ENCODE data around the gene COL17A1.

The COL17A1 gene

GRCh38 chr10:104098358-104098925 is 12.8 kb upstream of the COL17A1 start:
- no peak for DNase-seq (ENCODE audit: low read depth, low spot score)

DNA sequence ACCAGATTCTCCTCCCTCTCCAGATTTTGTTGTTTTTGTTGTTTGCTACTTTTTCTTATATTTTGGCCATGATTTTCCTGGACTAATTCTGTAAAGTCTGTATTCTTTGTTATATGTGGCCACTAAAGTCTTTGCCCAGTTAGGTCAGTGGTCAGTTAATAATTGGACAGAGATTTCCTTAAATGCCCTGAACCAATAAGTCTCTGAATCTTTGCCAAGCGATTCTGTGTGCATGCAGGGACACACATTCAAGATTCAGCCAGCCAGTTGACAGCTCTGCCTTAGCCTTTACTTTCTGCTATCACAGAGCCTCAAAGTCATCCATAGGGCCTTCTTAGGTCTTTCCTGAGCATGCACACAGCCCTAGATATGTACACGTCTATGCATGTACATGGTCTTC is 11.0 kb upstream of the COL17A1 start:
- DNase-seq (ENCODE audit: low read depth, low spot score) = no peak

GRCh38 chr10:104092749-104093148 is 7.1 kb upstream of the COL17A1 start:
- no peak for DNase-seq (ENCODE audit: low read depth, low spot score)

GRCh38 chr10:104090611-104091010 is 4.9 kb upstream of the COL17A1 start:
- no peak for DNase-seq (ENCODE audit: low read depth, low spot score)

- DNase-seq (ENCODE audit: low read depth, low spot score) = no peak
Measured at GRCh38 chr10:104089621-104090020, 3.9 kb upstream of the COL17A1 start.

- DNase-seq (ENCODE audit: low read depth, low spot score) = no peak
Measured at GRCh38 chr10:104088239-104088638, 2.6 kb upstream of the COL17A1 start.

DNA sequence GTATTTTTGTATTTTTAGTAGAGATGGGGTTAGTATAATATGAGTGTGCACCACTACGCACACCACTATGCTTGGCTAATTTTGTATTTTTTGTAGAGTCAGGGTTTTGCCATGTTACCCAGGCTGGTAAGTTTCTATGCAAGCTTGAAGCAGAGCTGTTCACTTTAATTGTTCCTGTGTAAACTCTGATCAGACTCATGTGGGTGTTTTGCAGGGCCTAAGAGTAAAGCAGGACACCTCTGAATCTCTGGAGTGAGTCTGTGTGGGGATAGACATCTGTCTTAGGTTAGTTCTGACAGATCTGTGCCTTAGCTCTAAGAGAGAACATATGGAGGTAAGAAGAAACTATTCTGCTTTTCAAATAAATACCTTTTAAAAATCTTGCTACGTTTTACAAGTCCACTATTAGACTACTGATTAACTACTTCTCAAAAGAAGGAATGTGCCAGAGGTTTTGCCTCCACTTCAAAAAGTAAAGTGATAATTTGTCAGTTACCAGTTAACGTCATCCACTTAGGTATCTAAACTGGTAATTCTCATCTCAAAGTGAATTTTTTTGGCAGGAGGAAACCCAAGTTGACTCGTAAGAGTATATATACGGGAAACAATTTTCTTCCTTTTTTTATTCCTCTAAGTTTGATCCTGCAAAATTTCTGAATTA is 1.1 kb downstream of the COL17A1 start:
- no peak for DNase-seq (ENCODE audit: low read depth, low spot score)

DNA sequence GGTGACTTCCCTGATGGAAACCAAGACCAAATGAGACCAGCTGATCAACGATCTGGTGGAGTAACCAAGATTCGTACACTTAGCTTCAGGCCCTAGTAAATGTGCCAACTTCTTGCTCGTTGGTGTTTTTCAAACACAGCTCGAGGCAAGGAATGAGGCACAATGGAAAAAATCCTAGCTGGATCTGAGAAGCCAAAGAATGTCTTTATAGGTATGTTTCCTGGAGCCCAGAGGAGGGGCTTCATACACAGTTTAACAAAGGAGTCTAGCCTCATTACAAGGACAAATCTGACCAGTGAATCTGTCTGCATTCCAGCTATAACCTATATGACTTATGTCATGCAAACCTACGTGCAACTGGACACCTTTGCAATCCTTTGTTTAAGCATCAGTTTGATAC is 3.7 kb downstream of the COL17A1 start:
- no peak for DNase-seq (ENCODE audit: low read depth, low spot score)

DNA sequence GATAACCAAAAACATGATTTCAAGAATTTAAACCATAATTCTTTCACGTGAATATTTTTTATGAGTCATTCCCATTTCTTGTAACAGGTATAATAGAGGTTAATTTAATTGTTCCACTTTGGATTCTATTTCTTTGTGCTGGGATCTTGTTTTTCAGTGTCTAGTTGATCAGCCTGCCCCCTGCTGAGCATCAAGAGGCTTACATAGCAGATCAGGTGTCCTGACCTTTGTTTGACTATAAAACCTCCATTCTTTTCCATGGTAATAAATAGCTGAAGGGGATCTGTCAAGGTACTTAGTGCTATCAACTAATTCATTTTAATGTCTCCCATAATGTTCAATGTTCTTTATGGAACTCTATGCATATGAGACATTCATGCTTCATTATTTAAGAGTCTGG is 4.9 kb downstream of the COL17A1 start:
- no peak for DNase-seq (ENCODE audit: low read depth, low spot score)

DNA sequence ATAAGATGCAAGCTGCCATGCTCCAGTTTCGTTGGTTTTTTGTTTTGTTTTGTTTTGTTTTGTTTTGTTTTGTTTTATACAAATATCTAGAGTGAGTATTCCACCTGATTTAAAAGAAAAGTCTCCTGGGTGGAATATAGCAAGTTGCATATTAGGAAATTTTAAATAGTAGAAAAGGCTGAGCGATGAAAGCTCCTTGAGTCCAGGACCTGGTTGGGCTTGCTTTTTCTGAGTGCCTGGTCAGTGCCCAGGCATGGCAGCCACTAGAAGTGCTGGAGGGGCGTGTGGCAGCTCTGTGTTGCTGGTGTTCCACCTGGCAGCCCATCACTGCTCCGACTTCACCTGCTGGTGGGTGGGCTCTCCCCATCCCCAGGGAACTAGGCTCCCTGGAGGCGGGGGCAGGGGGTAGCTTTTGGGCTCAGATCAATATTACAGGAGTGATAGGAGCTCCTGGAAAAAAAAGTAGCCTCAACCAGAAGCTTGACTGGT is 8.0 kb downstream of the COL17A1 start:
- DNase-seq (ENCODE audit: low read depth, low spot score) = no peak

DNA sequence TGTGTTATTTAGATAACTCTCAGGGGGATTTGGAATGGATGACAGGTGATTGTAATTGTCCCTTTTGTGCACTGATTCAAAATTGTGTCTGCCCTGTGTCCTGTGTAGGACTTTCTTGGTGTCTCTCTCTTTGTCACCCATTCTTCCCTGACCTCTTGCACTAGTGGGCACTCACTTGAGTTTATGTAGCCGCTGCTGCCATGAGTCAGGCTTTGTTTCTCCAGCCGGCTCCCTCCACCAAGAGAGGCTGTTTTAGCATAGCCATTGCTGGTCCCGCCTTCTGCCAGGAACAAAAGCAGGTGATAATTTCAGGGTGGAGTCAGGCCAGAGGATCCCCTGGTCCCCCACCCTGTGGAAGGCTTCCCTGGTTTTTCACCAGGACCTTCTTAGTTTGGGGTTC is 8.4 kb downstream of the COL17A1 start:
- DNase-seq (ENCODE audit: low read depth, low spot score) = no peak

- DNase-seq (ENCODE audit: low read depth, low spot score) = no peak
Measured at GRCh38 chr10:104076743-104077160, 8.9 kb downstream of the COL17A1 start.

- no peak for DNase-seq (ENCODE audit: low read depth, low spot score)
Measured at GRCh38 chr10:104074505-104074904, 11.2 kb downstream of the COL17A1 start.

DNA sequence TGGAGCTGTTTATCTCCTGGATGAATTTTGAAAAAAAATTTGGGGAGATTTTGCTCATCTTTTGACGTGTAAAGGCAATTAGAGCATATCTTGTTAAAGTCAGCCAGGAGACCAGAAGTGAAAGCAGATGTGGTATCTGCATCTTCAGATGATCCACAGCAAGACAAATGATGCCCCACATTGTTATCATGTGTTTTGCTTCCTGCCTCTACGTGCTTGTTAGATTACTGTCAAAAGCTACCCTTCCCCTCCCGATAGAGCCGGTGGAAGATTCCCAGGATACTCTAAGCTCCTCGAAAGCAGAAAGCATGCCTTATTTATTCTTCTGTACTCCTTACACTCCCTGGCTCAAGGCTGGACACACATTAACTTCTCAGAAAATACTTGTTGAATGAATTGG is 12.9 kb downstream of the COL17A1 start:
- no peak for DNase-seq (ENCODE audit: low read depth, low spot score)

DNA sequence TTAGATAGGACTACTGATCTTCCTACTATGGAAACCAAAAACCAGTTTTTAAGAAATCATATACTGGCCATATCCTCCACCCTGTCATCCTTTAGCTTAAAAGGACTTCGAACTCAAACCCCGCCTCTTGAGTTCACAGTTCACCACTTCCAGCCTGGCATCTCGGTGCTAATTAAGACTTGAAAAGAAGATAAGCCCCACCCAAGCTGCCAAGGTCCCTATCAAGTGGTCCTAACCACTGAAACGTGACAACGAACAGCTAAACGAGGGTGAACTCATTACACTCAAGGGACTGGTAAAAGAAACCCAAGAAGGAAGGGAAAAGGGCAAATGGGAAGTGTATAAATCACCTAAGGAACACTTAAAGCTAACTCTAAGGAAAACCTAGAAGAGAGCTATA is 16.1 kb downstream of the COL17A1 start:
- no peak for DNase-seq (ENCODE audit: low read depth, low spot score)

GRCh38 chr10:104067525-104067924 is 18.2 kb downstream of the COL17A1 start:
- no peak for DNase-seq (ENCODE audit: low read depth, low spot score)

GRCh38 chr10:104066945-104067344 is 18.7 kb downstream of the COL17A1 start:
- no peak for DNase-seq (ENCODE audit: low read depth, low spot score)

DNA sequence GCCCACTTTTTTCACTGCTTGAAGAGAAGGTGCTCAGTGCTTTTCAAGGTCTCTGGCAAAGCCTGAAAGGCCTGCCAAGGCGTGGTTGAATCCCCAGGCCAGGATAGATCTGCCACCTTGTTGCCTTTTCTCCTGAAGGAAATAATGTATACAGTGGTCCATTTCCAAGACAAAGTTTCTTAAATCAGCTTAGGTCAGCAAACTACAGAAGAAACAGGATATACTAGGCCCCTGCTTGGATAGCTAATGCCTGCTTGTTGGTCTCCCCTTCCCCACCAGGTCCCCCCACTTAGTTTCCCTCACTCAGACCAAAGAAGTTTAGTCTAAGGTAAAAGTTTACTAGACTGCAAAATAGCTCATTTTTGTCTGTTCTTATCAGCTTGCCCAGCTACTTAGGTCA is 19.9 kb downstream of the COL17A1 start:
- DNase-seq (ENCODE audit: low read depth, low spot score) = no peak

GRCh38 chr10:104061196-104061595 is 24.5 kb downstream of the COL17A1 start:
- DNase-seq (ENCODE audit: low read depth, low spot score) = no peak

GRCh38 chr10:104059364-104059763 is 26.3 kb downstream of the COL17A1 start:
- DNase-seq (ENCODE audit: low read depth, low spot score) = no peak

DNA sequence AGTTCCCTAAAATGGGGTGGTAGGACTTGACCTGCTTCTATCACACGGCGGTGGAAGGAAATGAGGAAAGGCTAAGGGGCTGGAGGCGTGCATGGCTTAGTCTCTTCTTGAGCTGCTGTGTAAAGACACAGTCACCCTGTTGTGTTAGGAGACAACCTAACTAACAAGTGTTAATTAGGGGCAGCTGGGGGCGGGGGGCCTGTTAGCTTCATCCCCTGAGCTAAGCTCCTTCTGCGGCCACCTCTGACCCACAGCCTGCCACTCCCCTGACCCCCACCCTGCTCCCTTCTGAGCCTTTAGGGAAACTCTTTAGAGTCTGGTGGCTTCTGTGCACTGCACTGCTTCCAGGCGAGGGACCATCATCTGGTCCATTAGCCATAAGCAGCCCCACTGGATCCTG is 28.0 kb downstream of the COL17A1 start:
- no peak for DNase-seq (ENCODE audit: low read depth, low spot score)

DNA sequence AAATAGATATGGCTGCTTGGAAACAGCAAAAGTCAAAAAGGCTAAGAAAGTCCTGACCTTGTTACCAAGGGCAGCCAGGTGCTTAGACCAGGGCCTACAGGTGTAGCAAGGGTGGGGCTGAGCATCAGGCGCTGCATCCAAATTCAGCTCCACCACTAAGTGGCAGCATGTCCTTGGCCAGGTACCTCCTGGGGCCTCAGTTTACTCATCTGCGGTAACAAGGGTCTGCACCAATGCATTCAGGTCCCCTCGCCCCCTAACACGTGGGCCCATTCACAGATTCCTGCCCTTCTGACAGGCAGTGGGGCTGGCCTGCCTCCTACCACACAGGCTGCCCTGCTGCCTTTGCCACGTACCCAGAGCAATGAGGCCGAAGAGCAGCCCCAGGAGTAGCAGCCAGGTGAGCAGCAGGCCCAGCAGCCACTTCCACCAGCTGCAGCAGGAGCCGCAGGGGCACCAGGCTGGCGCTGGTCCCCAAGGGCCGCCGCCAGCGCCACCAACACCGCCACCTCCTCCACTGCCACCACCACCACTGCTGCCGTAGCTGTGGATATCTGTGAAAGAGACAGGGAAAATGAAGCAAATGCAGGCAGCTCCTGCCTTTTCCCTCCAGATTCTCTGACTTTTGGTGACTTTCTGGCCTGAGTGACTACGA is 28.9 kb downstream of the COL17A1 start:
- DNase-seq (ENCODE audit: low read depth, low spot score) = no peak

DNA sequence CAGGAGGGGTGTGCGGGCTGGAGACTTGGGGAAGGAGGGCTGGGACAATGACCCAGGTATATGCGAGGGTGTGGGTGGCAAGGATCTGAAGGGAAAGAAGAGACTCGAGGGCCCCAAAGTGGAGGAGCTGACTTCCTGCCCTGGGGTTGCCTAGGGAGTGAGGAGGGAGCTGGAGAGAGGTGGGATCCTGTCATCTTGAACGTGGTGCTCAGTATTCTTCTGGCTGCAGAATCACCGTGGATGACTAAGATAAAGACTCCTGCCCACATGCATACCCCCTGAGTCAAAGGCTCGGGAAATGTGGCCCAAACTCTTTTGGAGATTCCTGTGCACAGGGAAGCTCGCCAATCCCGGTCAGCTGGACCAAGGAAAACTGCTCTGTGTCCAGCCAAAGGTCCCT is 31.2 kb downstream of the COL17A1 start:
- no peak for DNase-seq (ENCODE audit: low read depth, low spot score)
